HCEC 1CT (cell line): ENCODE results near the gene SULT2A1.
A peak's percentile ranks its signal among the peaks of the same experiment; 100 is the strongest.
"Not testable (repeated sequence)": the region's sequence is repeated elsewhere in the genome, so short reads cannot be mapped to it uniquely, and the experiment has no call there.

ENCODE experiments used
- DNase-seq: peaks from one replicate; pipeline ENCODE4 v3.0.0-alpha.2; 2017

Gene SULT2A1

GRCh38 chr19:47859838-47860237 is 26.3 kb downstream of the SULT2A1 start:
- not testable (repeated sequence) for DNase-seq

- DNase-seq = not testable (repeated sequence)
These were observed 27.3 kb downstream of the SULT2A1 start, which contains the start of gene TPRX2 for GRCh38 chr19:47858646-47859285. Gene TPRX2, plus strand, starts transcription at chr19:47859235. Its CDS starts 12 bp downstream, at chr19:47859247.

GRCh38 chr19:47858231-47858630 is 27.9 kb downstream of the SULT2A1 start:
- DNase-seq = peak; percentile 70

GRCh38 chr19:47854459-47854858 is 31.7 kb downstream of the SULT2A1 start:
- no peak for DNase-seq

- no peak for DNase-seq
These were observed 33.1 kb downstream of the SULT2A1 start for GRCh38 chr19:47853003-47853402.

- DNase-seq = peak; percentile 18
These were observed 37.2 kb downstream of the SULT2A1 start for GRCh38 chr19:47848823-47849473.

GRCh38 chr19:47848425-47848822 is 37.7 kb downstream of the SULT2A1 start:
- DNase-seq = no peak

- no peak for DNase-seq
These were observed 43.2 kb downstream of the SULT2A1 start for GRCh38 chr19:47842941-47843340.

- no peak for DNase-seq
These were observed 46.2 kb downstream of the SULT2A1 start for GRCh38 chr19:47839913-47840312.

- no peak for DNase-seq
These were observed 46.7 kb downstream of the SULT2A1 start for GRCh38 chr19:47839411-47839810.

- DNase-seq = no peak
These were observed 50.1 kb downstream of the SULT2A1 start for GRCh38 chr19:47836038-47836437.

GRCh38 chr19:47832723-47833122 is 53.4 kb downstream of the SULT2A1 start:
- DNase-seq = no peak

GRCh38 chr19:47826800-47827199 is 59.3 kb downstream of the SULT2A1 start:
- no peak for DNase-seq

- no peak for DNase-seq
These were observed 61.7 kb downstream of the SULT2A1 start for GRCh38 chr19:47824396-47824795.

- DNase-seq = no peak
These were observed 64.6 kb downstream of the SULT2A1 start, which contains the start of gene CRX for GRCh38 chr19:47821460-47822020. Gene CRX, plus strand, starts transcription at chr19:47821937. Its CDS starts 12,507 bp downstream, at chr19:47834444.
